GM06990 (cell line): ENCODE data around the gene ITIH4.

Source experiments
- DNase-seq: peaks from one replicate; pipeline ENCODE4 v3.0.0-alpha.2; 2011; ENCODE audit not compliant: insufficient read length; ENCODE audit errors: extremely low read depth
- H3K27me3 ChIP-seq: replicated peaks from 2 replicates; pipeline ENCODE4 v1.6.0; 2011; ENCODE audit warnings: low read length; ENCODE audit not compliant: control insufficient read depth, insufficient read depth
- H3K36me3 ChIP-seq: 2 replicates; pipeline ENCODE4 v1.5.1; 2011; ENCODE audit warnings: low read length; ENCODE audit not compliant: control insufficient read depth, insufficient read depth
- H3K4me3 ChIP-seq: replicated peaks from 2 replicates; pipeline ENCODE4 v1.5.1; 2011; ENCODE audit warnings: low read depth, mild to moderate bottlenecking, control low read depth, low read length
- CTCF ChIP-seq: IDR thresholded peaks from 2 replicates; pipeline ENCODE4 v1.5.1; 2011; ENCODE audit warnings: low read length, control low read depth, mild to moderate bottlenecking, inconsistent platforms; ENCODE audit not compliant: insufficient read depth, poor library complexity, severe bottlenecking

ITIH4 gene

GRCh38 chr3:52775877-52776276 lies 54.6 kb downstream of the ITIH4 start:
- H3K4me3 ChIP-seq, result no peak overlapping the region
- H3K36me3 ChIP-seq, result no peaks in the 10 kb centered on the region
- DNase-seq, result no peak
- no peak for TF ChIP-seq CTCF
- no peaks in the 10 kb centered on the region for H3K27me3 ChIP-seq

- no peak for DNase-seq
- no peak overlapping the region for H3K4me3 ChIP-seq
- no peaks in the 10 kb centered on the region for H3K27me3 ChIP-seq
- no peak for TF ChIP-seq CTCF
- no peaks in the 10 kb centered on the region for H3K36me3 ChIP-seq
Measured at GRCh38 chr3:52774901-52775864, 55.3 kb downstream of the ITIH4 start.

GRCh38 chr3:52774066-52774713 lies 56.3 kb downstream of the ITIH4 start:
- H3K27me3 ChIP-seq, result no peaks in the 10 kb centered on the region
- no peak overlapping the region for H3K4me3 ChIP-seq
- no peaks in the 10 kb centered on the region for H3K36me3 ChIP-seq
- TF ChIP-seq CTCF, result no peak
- no peak for DNase-seq

GRCh38 chr3:52773361-52774065 lies 57.0 kb downstream of the ITIH4 start:
- no peak for DNase-seq
- no peak overlapping the region for H3K4me3 ChIP-seq
- no peaks in the 10 kb centered on the region for H3K36me3 ChIP-seq
- no peaks in the 10 kb centered on the region for H3K27me3 ChIP-seq
- TF ChIP-seq CTCF, result no peak

- no peaks in the 10 kb centered on the region for H3K27me3 ChIP-seq
- H3K36me3 ChIP-seq, result no peaks in the 10 kb centered on the region
- DNase-seq, result no peak
- H3K4me3 ChIP-seq, result no peak overlapping the region
- no peak for TF ChIP-seq CTCF
Measured at GRCh38 chr3:52771702-52772101, 58.8 kb downstream of the ITIH4 start.
